GM12878 (cell line): Measurements from ENCODE around the gene TEX54.

Experiments
- CTCF ChIP-seq, 3 experiments: IDR thresholded peaks in 2 of 3; conservative IDR thresholded peaks in 1 of 3; 2 replicates each; pipeline ENCODE4 v1.5.1; 2011; ENCODE audit warnings: low read depth in 3 of 3, low read length in 3 of 3, mild to moderate bottlenecking in 3 of 3, control low read depth in 2 of 3, moderate library complexity in 2 of 3, inconsistent platforms in 1 of 3, mixed read lengths in 1 of 3; ENCODE audit not compliant: control insufficient read depth in 2 of 3, insufficient read depth in 1 of 3; ENCODE audit errors: extremely low read depth in 1 of 3
- EP300 ChIP-seq, 2 experiments: fragments of 150-350 bp in 1 of 2; IDR thresholded peaks; 2 replicates each; pipeline ENCODE4 v1.6.1; 2011 to 2012; ENCODE audit warnings: low read depth in 2 of 2, low read length in 2 of 2, borderline replicate concordance in 1 of 2, improper control_type of control experiment in 1 of 2, inconsistent platforms in 1 of 2; ENCODE audit not compliant: control insufficient read depth in 1 of 2
- POLR2A ChIP-seq: IDR thresholded peaks from 2 replicates; pipeline ENCODE4 v1.6.1; 2011; ENCODE audit warnings: low read depth, mild to moderate bottlenecking, low read length
- POLR2AphosphoS5 ChIP-seq: IDR thresholded peaks from 2 replicates; pipeline ENCODE4 v1.6.1; 2011; ENCODE audit warnings: mild to moderate bottlenecking, low read length, inconsistent platforms
- RUNX3 ChIP-seq: IDR thresholded peaks from 2 replicates; pipeline ENCODE4 v1.6.1; 2012; ENCODE audit warnings: low read length, inconsistent platforms
- TCF7 ChIP-seq: IDR thresholded peaks from 2 replicates; pipeline ENCODE4 v1.6.1; 2014; ENCODE audit warnings: antibody characterized with exemption, borderline replicate concordance

- TF ChIP-seq RUNX3 (peak; percentile 18; the same call in 1 of the 2 replicates), POLR2AphosphoS5 (no peak), EP300 (IDR thresholded peaks at IDR 0.05; ENCODE audit: borderline replicate concordance in 1 of 2, control insufficient read depth in 1 of 2, low read depth in 2 of 2, low read length in 2 of 2) (no peak), CTCF (IDR thresholded peaks at IDR 0.05 in 2 of 3, conservative IDR thresholded peaks at IDR 0.05 in 1 of 3; ENCODE audit: control insufficient read depth in 2 of 3, extremely low read depth in 1 of 3, insufficient read depth in 1 of 3, low read depth in 3 of 3, low read length in 3 of 3) (peak; percentile 97 to 100 (median 99)), TCF7 (no peak), POLR2A (peak; percentile 7; the same call in 1 of the 2 replicates)
These were observed 46.2 kb downstream of the TEX54 start for GRCh38 chr11:62786318-62787004.
